Lung microvascular endothelial cell (primary cell): Measurements from ENCODE around the gene PA2G4. TPM values are rescaled to one million over a fixed set of nuclear protein-coding genes. Genes with fewer than 3 reads are reported as not detected.
"Not testable (repeated sequence)": the region's sequence is repeated elsewhere in the genome, so short reads cannot be mapped to it uniquely, and the experiment has no call there.

Experiments
- DNase-seq, 2 donors: peaks; one replicate each; pipeline versions ENCODE4 v3.0.0 to v3.0.0-alpha.2; 2010; ENCODE audit warnings: low read depth in 2 of 2
- total RNA-seq: library from RNA; depleted of rRNA; stranded (reverse); fragments of >200 nt; gene quantifications from 2 replicates; pipeline ENCODE4 v1.2.1, GENCODE V29; 2014

The PA2G4 gene
- total RNA-seq: 80.8 and 102 TPM in 2 replicates

GRCh38 chr12:56104109-56104814 lies at the start of gene PA2G4:
PA2G4 (plus strand) TSS chr12:56104559; CDS start chr12:56104738, 179 bp downstream.
- peak; percentile 99 to 100 for DNase-seq

- not testable (repeated sequence) for DNase-seq
Observed at GRCh38 chr12:56059964-56060363, 44.4 kb upstream of the PA2G4 start.

GRCh38 chr12:56061982-56062381 lies 42.4 kb upstream of the PA2G4 start:
- DNase-seq: no peak

- peak in 1 of 2 donors; percentile 15 for DNase-seq
Observed at GRCh38 chr12:56062996-56063395, 41.4 kb upstream of the PA2G4 start.

- no peak for DNase-seq
Observed at GRCh38 chr12:56071648-56072047, 32.7 kb upstream of the PA2G4 start.

GRCh38 chr12:56074396-56074795 lies 30.0 kb upstream of the PA2G4 start:
- no peak for DNase-seq

- DNase-seq: not testable (repeated sequence)
Observed at GRCh38 chr12:56077966-56078365, 26.4 kb upstream of the PA2G4 start.

GRCh38 chr12:56078427-56078826 lies 25.9 kb upstream of the PA2G4 start:
- no peak for DNase-seq

- peak; percentile 93 to 94 for DNase-seq
Observed at GRCh38 chr12:56078931-56079722, 25.2 kb upstream of the PA2G4 start.

GRCh38 chr12:56079723-56080555 lies 24.4 kb upstream of the PA2G4 start, which contains the start of gene ERBB3:
ERBB3 (plus strand) TSS chr12:56080165; CDS start chr12:56080301, 136 bp downstream.
- peak; percentile 55 to 67 for DNase-seq

GRCh38 chr12:56080556-56081138 lies 23.7 kb upstream of the PA2G4 start:
- no peak for DNase-seq

- no peak for DNase-seq
Observed at GRCh38 chr12:56081393-56082347, 22.7 kb upstream of the PA2G4 start.

- DNase-seq: no peak
Observed at GRCh38 chr12:56082382-56082781, 22.0 kb upstream of the PA2G4 start.

- no peak for DNase-seq
Observed at GRCh38 chr12:56082967-56083366, 21.4 kb upstream of the PA2G4 start.

GRCh38 chr12:56084958-56085543 lies 19.3 kb upstream of the PA2G4 start:
- DNase-seq: peak; percentile 9 to 36

- no peak for DNase-seq
Observed at GRCh38 chr12:56086096-56086495, 18.3 kb upstream of the PA2G4 start.

- DNase-seq: no peak
Observed at GRCh38 chr12:56086608-56087007, 17.8 kb upstream of the PA2G4 start.

GRCh38 chr12:56087220-56087619 lies 17.1 kb upstream of the PA2G4 start:
- DNase-seq: no peak

GRCh38 chr12:56097738-56098137 lies 6.6 kb upstream of the PA2G4 start:
- DNase-seq: no peak

- no peak for DNase-seq
Observed at GRCh38 chr12:56098592-56098991, 5.8 kb upstream of the PA2G4 start.
